Measurements from ENCODE around the gene CLEC3A. TPM values are rescaled to one million over a fixed set of nuclear protein-coding genes. Genes with fewer than 3 reads are reported as not detected.

The CLEC3A gene
- total and polyA plus RNA-seq, 4 donors, result not detected

DNA sequence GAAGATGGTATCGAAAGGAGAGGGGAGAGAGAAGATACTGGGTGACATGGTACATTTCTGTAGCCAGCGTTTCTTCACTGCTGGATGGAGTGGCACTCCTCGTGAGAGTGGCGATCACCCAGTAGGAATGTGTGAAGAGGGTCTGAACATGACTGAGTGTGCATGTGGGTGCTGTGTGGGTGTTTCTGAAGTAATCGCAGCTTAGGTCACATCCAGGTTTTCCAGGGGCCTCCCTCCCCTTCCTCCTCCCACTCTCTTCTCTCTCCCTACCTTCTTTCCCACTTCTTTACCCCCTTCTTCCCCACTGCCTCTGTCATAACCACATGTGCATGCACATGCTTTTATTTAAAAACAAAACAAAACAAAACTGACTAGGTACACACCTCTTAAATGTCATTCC lies 1.8 kb downstream of the CLEC3A start:
- WGBS, result 89% methylated on average over 5 of the region's 5 CpGs
- no peak for DNase-seq (ENCODE audit: low spot score)
- H3K27ac ChIP-seq (ENCODE audit: low read depth in 1 of 2, low read length in 2 of 2), result no peak overlapping the region
- no peak for TF ChIP-seq RAD21 (IDR thresholded peaks at IDR 0.05)
- no peak for TF ChIP-seq SP1 (IDR thresholded peaks at IDR 0.05)
- TF ChIP-seq, protein P1, sequence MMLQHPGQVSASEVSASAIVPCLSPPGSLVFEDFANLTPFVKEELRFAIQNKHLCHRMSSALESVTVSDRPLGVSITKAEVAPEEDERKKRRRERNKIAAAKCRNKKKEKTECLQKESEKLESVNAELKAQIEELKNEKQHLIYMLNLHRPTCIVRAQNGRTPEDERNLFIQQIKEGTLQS (IDR thresholded peaks at IDR 0.05), result no peak
- TF ChIP-seq, protein P2, sequence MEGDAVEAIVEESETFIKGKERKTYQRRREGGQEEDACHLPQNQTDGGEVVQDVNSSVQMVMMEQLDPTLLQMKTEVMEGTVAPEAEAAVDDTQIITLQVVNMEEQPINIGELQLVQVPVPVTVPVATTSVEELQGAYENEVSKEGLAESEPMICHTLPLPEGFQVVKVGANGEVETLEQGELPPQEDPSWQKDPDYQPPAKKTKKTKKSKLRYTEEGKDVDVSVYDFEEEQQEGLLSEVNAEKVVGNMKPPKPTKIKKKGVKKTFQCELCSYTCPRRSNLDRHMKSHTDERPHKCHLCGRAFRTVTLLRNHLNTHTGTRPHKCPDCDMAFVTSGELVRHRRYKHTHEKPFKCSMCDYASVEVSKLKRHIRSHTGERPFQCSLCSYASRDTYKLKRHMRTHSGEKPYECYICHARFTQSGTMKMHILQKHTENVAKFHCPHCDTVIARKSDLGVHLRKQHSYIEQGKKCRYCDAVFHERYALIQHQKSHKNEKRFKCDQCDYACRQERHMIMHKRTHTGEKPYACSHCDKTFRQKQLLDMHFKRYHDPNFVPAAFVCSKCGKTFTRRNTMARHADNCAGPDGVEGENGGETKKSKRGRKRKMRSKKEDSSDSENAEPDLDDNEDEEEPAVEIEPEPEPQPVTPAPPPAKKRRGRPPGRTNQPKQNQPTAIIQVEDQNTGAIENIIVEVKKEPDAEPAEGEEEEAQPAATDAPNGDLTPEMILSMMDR (IDR thresholded peaks at IDR 0.05; ENCODE audit: low read depth, low read length, missing input control), result no peak
- TF ChIP-seq FOXA2 (IDR thresholded peaks at IDR 0.05), result no peak
- TF ChIP-seq EGR1 (IDR thresholded peaks at IDR 0.05; ENCODE audit: low read depth in 2 of 2), result no peak
- TF ChIP-seq, protein P3, sequence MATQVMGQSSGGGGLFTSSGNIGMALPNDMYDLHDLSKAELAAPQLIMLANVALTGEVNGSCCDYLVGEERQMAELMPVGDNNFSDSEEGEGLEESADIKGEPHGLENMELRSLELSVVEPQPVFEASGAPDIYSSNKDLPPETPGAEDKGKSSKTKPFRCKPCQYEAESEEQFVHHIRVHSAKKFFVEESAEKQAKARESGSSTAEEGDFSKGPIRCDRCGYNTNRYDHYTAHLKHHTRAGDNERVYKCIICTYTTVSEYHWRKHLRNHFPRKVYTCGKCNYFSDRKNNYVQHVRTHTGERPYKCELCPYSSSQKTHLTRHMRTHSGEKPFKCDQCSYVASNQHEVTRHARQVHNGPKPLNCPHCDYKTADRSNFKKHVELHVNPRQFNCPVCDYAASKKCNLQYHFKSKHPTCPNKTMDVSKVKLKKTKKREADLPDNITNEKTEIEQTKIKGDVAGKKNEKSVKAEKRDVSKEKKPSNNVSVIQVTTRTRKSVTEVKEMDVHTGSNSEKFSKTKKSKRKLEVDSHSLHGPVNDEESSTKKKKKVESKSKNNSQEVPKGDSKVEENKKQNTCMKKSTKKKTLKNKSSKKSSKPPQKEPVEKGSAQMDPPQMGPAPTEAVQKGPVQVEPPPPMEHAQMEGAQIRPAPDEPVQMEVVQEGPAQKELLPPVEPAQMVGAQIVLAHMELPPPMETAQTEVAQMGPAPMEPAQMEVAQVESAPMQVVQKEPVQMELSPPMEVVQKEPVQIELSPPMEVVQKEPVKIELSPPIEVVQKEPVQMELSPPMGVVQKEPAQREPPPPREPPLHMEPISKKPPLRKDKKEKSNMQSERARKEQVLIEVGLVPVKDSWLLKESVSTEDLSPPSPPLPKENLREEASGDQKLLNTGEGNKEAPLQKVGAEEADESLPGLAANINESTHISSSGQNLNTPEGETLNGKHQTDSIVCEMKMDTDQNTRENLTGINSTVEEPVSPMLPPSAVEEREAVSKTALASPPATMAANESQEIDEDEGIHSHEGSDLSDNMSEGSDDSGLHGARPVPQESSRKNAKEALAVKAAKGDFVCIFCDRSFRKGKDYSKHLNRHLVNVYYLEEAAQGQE (IDR thresholded peaks at IDR 0.05), result no peak
- no peak for TF ChIP-seq NR2F2 (IDR thresholded peaks at IDR 0.05)
- no peak for TF ChIP-seq RXRA (IDR thresholded peaks at IDR 0.05)
- TF ChIP-seq, protein P4, sequence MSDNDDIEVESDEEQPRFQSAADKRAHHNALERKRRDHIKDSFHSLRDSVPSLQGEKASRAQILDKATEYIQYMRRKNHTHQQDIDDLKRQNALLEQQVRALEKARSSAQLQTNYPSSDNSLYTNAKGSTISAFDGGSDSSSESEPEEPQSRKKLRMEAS (IDR thresholded peaks at IDR 0.05), result no peak
- no peak for TF ChIP-seq FOXA1 (IDR thresholded peaks at IDR 0.05)
- TF ChIP-seq HNF4A (conservative IDR thresholded peaks at IDR 0.05), result no peak
- no peak for TF ChIP-seq TAF1 (conservative IDR thresholded peaks at IDR 0.05)
- no peak for TF ChIP-seq GABPA (IDR thresholded peaks at IDR 0.05 in 1 of 2, conservative IDR thresholded peaks at IDR 0.05 in 1 of 2)
- TF ChIP-seq HNF4G (IDR thresholded peaks at IDR 0.05), result no peak
- H3K36me3 ChIP-seq (ENCODE audit: control insufficient read depth in 4 of 4, insufficient read depth in 3 of 4, low read depth in 1 of 4, low read length in 3 of 4), result no peaks in the 10 kb centered on the region
- H3K4me1 ChIP-seq (ENCODE audit: control insufficient read depth in 4 of 4, insufficient read depth in 4 of 4, low read length in 3 of 4), result no peaks in the 10 kb centered on the region
- H3K4me3 ChIP-seq (ENCODE audit: low read depth in 1 of 3, low read length in 3 of 3), result no peak overlapping the region
- no peaks in the 10 kb centered on the region for H3K9me3 ChIP-seq (ENCODE audit: control insufficient read depth in 4 of 4, low read length in 3 of 4)
- H3K9ac ChIP-seq (ENCODE audit: low read depth in 1 of 2, low read length in 2 of 2), result no peak overlapping the region
- H3K27me3 ChIP-seq (ENCODE audit: control insufficient read depth in 4 of 4, insufficient read depth in 4 of 4, low read length in 3 of 4), result no peaks in the 10 kb centered on the region

DNA sequence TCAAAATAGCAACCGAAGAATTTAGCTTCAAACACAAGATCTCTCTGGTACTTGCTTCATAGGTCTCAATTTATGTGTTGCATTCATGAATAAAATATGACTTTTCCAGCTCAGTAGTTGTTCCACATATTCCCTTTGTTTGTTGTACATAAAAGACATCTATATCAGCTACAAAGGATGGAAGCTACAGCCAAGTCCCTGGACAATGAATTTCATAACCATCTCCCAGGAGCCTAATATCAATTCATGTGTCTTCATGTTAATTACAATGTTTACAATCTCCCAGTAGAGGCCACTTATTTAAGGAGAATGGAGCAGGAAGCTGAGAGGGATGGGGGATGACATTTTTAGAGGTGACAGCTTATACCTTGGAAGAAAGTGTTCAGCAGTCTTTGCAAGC lies 3.3 kb downstream of the CLEC3A start:
- H3K27me3 ChIP-seq (ENCODE audit: control insufficient read depth in 4 of 4, insufficient read depth in 4 of 4, low read length in 3 of 4), result no peaks in the 10 kb centered on the region
- WGBS, result 91% methylated on average over 1 of the region's 1 CpG
- H3K9me3 ChIP-seq (ENCODE audit: control insufficient read depth in 4 of 4, low read length in 3 of 4), result no peaks in the 10 kb centered on the region
- H3K4me1 ChIP-seq (ENCODE audit: control insufficient read depth in 4 of 4, insufficient read depth in 4 of 4, low read length in 3 of 4), result no peaks in the 10 kb centered on the region
- H3K27ac ChIP-seq (ENCODE audit: low read depth in 1 of 2, low read length in 2 of 2), result no peak overlapping the region
- H3K36me3 ChIP-seq (ENCODE audit: control insufficient read depth in 4 of 4, insufficient read depth in 3 of 4, low read depth in 1 of 4, low read length in 3 of 4), result no peaks in the 10 kb centered on the region
- H3K4me3 ChIP-seq (ENCODE audit: low read depth in 1 of 3, low read length in 3 of 3), result no peak overlapping the region
- TF ChIP-seq, protein P2 (IDR thresholded peaks at IDR 0.05; ENCODE audit: low read depth, low read length, missing input control), result no peak
- TF ChIP-seq HNF4A (conservative IDR thresholded peaks at IDR 0.05) (no peak), YY1 (IDR thresholded peaks at IDR 0.05) (no peak), JUND (IDR thresholded peaks at IDR 0.05) (no peak), GABPA (IDR thresholded peaks at IDR 0.05 in 1 of 2, conservative IDR thresholded peaks at IDR 0.05 in 1 of 2) (no peak), SP1 (IDR thresholded peaks at IDR 0.05) (no peak), EGR1 (IDR thresholded peaks at IDR 0.05; ENCODE audit: low read depth in 2 of 2) (no peak)
- TF ChIP-seq, protein P4 (IDR thresholded peaks at IDR 0.05), result no peak
- TF ChIP-seq, protein P5, sequence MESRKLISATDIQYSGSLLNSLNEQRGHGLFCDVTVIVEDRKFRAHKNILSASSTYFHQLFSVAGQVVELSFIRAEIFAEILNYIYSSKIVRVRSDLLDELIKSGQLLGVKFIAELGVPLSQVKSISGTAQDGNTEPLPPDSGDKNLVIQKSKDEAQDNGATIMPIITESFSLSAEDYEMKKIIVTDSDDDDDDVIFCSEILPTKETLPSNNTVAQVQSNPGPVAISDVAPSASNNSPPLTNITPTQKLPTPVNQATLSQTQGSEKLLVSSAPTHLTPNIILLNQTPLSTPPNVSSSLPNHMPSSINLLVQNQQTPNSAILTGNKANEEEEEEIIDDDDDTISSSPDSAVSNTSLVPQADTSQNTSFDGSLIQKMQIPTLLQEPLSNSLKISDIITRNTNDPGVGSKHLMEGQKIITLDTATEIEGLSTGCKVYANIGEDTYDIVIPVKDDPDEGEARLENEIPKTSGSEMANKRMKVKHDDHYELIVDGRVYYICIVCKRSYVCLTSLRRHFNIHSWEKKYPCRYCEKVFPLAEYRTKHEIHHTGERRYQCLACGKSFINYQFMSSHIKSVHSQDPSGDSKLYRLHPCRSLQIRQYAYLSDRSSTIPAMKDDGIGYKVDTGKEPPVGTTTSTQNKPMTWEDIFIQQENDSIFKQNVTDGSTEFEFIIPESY (IDR thresholded peaks at IDR 0.05), result no peak
- TF ChIP-seq, protein P3 (IDR thresholded peaks at IDR 0.05), result no peak
- no peak overlapping the region for H3K9ac ChIP-seq (ENCODE audit: low read depth in 1 of 2, low read length in 2 of 2)
- no peak for DNase-seq (ENCODE audit: low spot score)

Data from liver (tissue), 9 donors.